ENCODE data around the gene SLC2A10.
A peak's percentile ranks its signal among the peaks of the same experiment; 100 is the strongest.

The SLC2A10 gene

GRCh38 chr20:46695892-46696291 lies 13.6 kb upstream of the SLC2A10 start:
- TF ChIP-seq CTCF (IDR thresholded peaks at IDR 0.05; ENCODE audit: extremely low read depth, insufficient read depth, missing control alignments) = no peak
- no peak for DNase-seq (ENCODE audit: low spot score)
- in situ Hi-C loops (cut with MboI; ENCODE audit: low pct_unique_long_range_greater_than_20kb, low sequenced_read_pairs, unreplicated experiment) = no loop called here

- no peak for DNase-seq (ENCODE audit: low spot score)
- no peak for TF ChIP-seq CTCF (IDR thresholded peaks at IDR 0.05; ENCODE audit: extremely low read depth, insufficient read depth, missing control alignments)
- in situ Hi-C loops (cut with MboI; ENCODE audit: low pct_unique_long_range_greater_than_20kb, low sequenced_read_pairs, unreplicated experiment) = no loop called here
Observed at GRCh38 chr20:46696791-46697279, 12.6 kb upstream of the SLC2A10 start.

GRCh38 chr20:46698788-46699187 lies 10.7 kb upstream of the SLC2A10 start:
- DNase-seq (ENCODE audit: low spot score) = no peak
- in situ Hi-C loops (cut with MboI; ENCODE audit: low pct_unique_long_range_greater_than_20kb, low sequenced_read_pairs, unreplicated experiment) = no loop called here
- no peak for TF ChIP-seq CTCF (IDR thresholded peaks at IDR 0.05; ENCODE audit: extremely low read depth, insufficient read depth, missing control alignments)

- in situ Hi-C loops (cut with MboI; ENCODE audit: low pct_unique_long_range_greater_than_20kb, low sequenced_read_pairs, unreplicated experiment) = no loop called here
- TF ChIP-seq CTCF (IDR thresholded peaks at IDR 0.05; ENCODE audit: extremely low read depth, insufficient read depth, missing control alignments) = peak; percentile 46
- no peak for DNase-seq (ENCODE audit: low spot score)
Observed at GRCh38 chr20:46699651-46700359, 9.6 kb upstream of the SLC2A10 start.

GRCh38 chr20:46700481-46700880 lies 9.0 kb upstream of the SLC2A10 start:
- no peak for TF ChIP-seq CTCF (IDR thresholded peaks at IDR 0.05; ENCODE audit: extremely low read depth, insufficient read depth, missing control alignments)
- in situ Hi-C loops (cut with MboI; ENCODE audit: low pct_unique_long_range_greater_than_20kb, low sequenced_read_pairs, unreplicated experiment) = no loop called here

GRCh38 chr20:46701057-46701456 lies 8.4 kb upstream of the SLC2A10 start:
- in situ Hi-C loops (cut with MboI; ENCODE audit: low pct_unique_long_range_greater_than_20kb, low sequenced_read_pairs, unreplicated experiment) = no loop called here

More at GRCh38 chr20:46700481-46700880, 9.0 kb upstream of the SLC2A10 start:
- DNase-seq (ENCODE audit: low spot score) = no peak

More at GRCh38 chr20:46701057-46701456, 8.4 kb upstream of the SLC2A10 start:
- no peak for DNase-seq (ENCODE audit: low spot score)
- no peak for TF ChIP-seq CTCF (IDR thresholded peaks at IDR 0.05; ENCODE audit: extremely low read depth, insufficient read depth, missing control alignments)
